Parathyroid adenoma (tissue), 2 donors: ENCODE data around the gene GNMT.

Experiments
- H2AFZ ChIP-seq: fragments of 300-600 bp; sonication (generic); one replicate; pipeline ENCODE4 v1.7.0; 2017; ENCODE audit warnings: antibody characterized with exemption, mild to moderate bottlenecking
- H3K27ac ChIP-seq: fragments of 300-600 bp; sonication (generic); one replicate; pipeline ENCODE4 v1.7.0; 2017
- H3K27me3 ChIP-seq: fragments of 300-600 bp; sonication (generic); one replicate; pipeline ENCODE4 v1.7.0; 2017; ENCODE audit warnings: low read length; ENCODE audit not compliant: control insufficient read depth, insufficient read depth
- H3K36me3 ChIP-seq: fragments of 300-600 bp; sonication (generic); one replicate; pipeline ENCODE4 v1.7.0; 2017; ENCODE audit warnings: low read length; ENCODE audit not compliant: control insufficient read depth, insufficient read depth
- H3K4me1 ChIP-seq: fragments of 300-600 bp; sonication (generic); one replicate; pipeline ENCODE4 v1.7.0; 2017; ENCODE audit warnings: control low read depth
- H3K4me2 ChIP-seq: fragments of 300-600 bp; sonication (generic); one replicate; pipeline ENCODE4 v1.7.0; 2017; ENCODE audit warnings: low read length
- H3K4me3 ChIP-seq: fragments of 300-600 bp; sonication (generic); one replicate; pipeline ENCODE4 v1.7.0; 2017; ENCODE audit warnings: low read depth, low read length
- H3K79me2 ChIP-seq: fragments of 300-600 bp; sonication (generic); one replicate; pipeline ENCODE4 v1.7.0; 2017; ENCODE audit warnings: control low read depth
- H3K9ac ChIP-seq: fragments of 300-600 bp; sonication (generic); one replicate; pipeline ENCODE4 v1.7.0; 2017; ENCODE audit warnings: mild to moderate bottlenecking
- H3K9me3 ChIP-seq: fragments of 300-600 bp; sonication (generic); one replicate; pipeline ENCODE4 v1.7.0; 2017; ENCODE audit warnings: low read length; ENCODE audit not compliant: control insufficient read depth
- CTCF ChIP-seq: fragments of 300-600 bp; sonication (generic); IDR thresholded peaks from one replicate; pipeline ENCODE4 v1.7.0; 2017; ENCODE audit warnings: antibody characterized with exemption, mild to moderate bottlenecking
- donor health status: primary hyperparathyroidism.

GNMT gene

DNA sequence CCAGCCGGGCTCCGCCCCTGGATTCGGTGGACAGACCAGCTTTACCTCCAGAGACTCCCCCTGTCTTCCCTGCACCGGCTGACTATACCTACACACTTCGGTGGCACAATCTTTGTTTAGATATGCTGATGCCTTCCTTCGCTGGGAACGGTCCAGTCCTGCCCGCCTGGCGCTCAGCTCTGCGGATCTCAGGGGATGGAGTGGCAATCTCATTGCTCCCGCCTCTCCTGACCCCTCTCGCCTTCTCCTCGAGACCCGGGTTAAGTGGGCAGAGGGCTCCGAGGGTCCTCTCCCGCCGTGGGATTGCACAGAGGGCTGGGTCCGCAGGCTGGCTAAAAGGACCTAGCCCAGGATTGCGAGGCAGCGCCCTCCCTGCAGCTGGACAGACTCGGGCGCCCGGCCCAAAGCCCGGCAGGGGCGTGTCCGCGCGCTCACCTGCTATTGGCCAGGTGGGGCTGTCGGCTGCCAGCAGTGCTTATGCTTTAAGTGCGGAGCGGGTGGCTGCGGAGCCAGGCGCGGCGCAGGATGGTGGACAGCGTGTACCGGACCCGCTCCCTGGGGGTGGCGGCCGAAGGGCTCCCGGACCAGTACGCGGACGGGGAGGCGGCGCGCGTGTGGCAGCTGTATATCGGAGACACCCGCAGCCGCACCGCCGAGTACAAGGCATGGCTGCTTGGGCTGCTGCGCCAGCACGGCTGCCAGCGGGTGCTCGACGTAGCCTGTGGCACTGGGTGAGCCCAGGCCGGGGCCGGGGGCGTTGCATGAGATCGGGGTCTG, at the start of gene GNMT:
TSS of gene GNMT (plus strand) at position 512 of the 777 bp plus-strand sequence. CDS start at position 526, 14 bp downstream.
- no peak within 1 kb of the TSS for H3K9ac ChIP-seq
- no peak within 1 kb of the TSS for H3K27ac ChIP-seq
- H3K4me2 ChIP-seq, result peak within 1 kb of the TSS; percentile 98
- no peak for TF ChIP-seq CTCF
- peaks cover 2% of the 10 kb centered on the region for H3K4me1 ChIP-seq
- no peaks in the 10 kb centered on the region for H3K36me3 ChIP-seq
- no peaks in the 10 kb centered on the region for H3K79me2 ChIP-seq
- no peaks in the 10 kb centered on the region for H3K9me3 ChIP-seq
- H3K27me3 ChIP-seq, result no peaks in the 10 kb centered on the region
- H3K4me3 ChIP-seq, result peak within 1 kb of the TSS; percentile 55
- peak within 1 kb of the TSS; percentile 95 for H2AFZ ChIP-seq

DNA sequence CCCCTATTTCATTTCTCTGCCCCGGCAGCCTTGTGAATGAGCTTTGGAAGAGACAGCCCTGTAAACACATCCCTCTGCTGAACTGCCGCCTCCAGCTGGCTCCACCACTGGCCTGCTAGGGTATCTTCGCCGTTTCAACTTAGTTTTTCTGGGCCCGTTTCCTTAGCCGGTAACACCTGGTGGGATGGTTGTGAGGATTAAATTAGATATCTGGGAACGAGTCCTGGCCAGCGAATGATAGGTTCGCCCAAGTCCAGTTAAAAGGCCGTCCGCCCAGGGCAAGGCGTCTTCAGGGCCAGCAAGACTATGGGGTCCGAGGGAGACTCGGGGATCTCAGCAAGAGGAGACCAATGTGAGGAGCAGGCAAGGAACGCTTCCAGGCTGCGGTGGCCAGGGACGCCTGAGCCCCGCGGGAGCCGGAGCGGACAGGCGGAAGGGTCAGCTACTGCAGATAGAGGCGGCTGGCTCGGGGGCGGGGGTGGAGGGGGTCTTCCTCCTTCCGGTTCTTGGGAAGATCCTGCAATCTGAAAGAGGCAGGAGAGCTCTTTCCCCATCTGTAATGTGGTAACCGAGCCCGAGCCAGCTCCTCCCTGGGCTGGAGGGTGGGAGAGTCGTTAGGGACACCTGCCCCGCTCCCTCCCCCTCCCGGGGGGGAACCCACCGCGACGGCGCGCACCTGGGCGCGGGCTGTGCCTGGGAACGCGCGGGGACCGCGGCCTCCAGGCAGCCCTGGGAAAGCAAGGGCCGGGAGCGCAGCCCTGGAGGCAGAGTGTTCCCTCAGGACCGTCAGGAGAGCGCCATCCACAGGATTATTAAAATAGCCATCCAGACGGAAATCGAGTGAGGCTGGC, 49.2 kb upstream of the GNMT start:
- H3K4me1 ChIP-seq, result no peaks in the 10 kb centered on the region
- no peak overlapping the region for H3K4me3 ChIP-seq
- H2AFZ ChIP-seq, result peak overlapping the region; percentile 75
- H3K27ac ChIP-seq, result no peak overlapping the region
- H3K27me3 ChIP-seq, result no peaks in the 10 kb centered on the region
- no peak for TF ChIP-seq CTCF
- no peaks in the 10 kb centered on the region for H3K9me3 ChIP-seq
- H3K79me2 ChIP-seq, result no peaks in the 10 kb centered on the region
- no peak overlapping the region for H3K9ac ChIP-seq
- no peaks in the 10 kb centered on the region for H3K36me3 ChIP-seq
- H3K4me2 ChIP-seq, result peak overlapping the region; percentile 44

DNA sequence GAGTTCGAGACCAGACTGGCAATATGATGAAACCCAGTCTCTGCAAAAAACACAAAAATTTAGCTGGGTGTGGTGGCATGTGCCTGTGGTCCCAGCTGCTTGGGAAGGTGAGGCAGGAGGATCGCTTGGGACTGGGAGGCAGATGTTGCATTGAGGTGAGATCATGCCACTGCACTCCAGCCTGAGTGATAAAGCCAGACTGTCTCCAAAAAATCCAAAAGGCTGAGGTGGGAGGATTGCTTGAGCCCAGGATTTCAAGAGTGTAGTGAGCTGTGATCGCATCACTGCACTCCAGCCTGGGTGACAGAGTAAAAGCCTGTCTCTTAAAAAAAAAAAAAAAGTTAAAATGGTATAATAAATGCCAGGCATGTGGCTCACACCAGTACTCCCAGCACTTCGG, 46.0 kb upstream of the GNMT start:
- no peak overlapping the region for H3K27ac ChIP-seq
- no peaks in the 10 kb centered on the region for H3K36me3 ChIP-seq
- no peak overlapping the region for H2AFZ ChIP-seq
- H3K4me1 ChIP-seq, result no peaks in the 10 kb centered on the region
- H3K9me3 ChIP-seq, result no peaks in the 10 kb centered on the region
- no peak overlapping the region for H3K4me3 ChIP-seq
- H3K27me3 ChIP-seq, result no peaks in the 10 kb centered on the region
- no peak for TF ChIP-seq CTCF
- no peaks in the 10 kb centered on the region for H3K79me2 ChIP-seq
- H3K4me2 ChIP-seq, result no peak overlapping the region
- H3K9ac ChIP-seq, result no peak overlapping the region

GRCh38 chr6:42915732-42916131, 44.8 kb upstream of the GNMT start, which contains the start of gene PTCRA:
PTCRA (plus strand) TSS chr6:42916053; CDS start chr6:42916070, 17 bp downstream.
- Histone ChIP-seq H3K79me2 (no peaks in the 10 kb centered on the region), H3K27ac (no peak within 1 kb of the TSS), H3K4me1 (no peaks in the 10 kb centered on the region), H3K4me2 (no peak within 1 kb of the TSS), H3K9ac (no peak within 1 kb of the TSS), H3K4me3 (no peak within 1 kb of the TSS), H3K27me3 (no peaks in the 10 kb centered on the region), H3K9me3 (no peaks in the 10 kb centered on the region), H3K36me3 (no peaks in the 10 kb centered on the region), H2AFZ (no peak within 1 kb of the TSS)
- no peak for TF ChIP-seq CTCF
